OCI-LY3 (cell line): ENCODE data around the gene RSBN1.

Experiments
- H2AFZ ChIP-seq: fragments of 200-600, 300-600 bp; shearing (Covaris generic); 2 replicates; pipeline ENCODE4 v1.6.0; 2014; ENCODE audit warnings: antibody characterized with exemption, low read depth, low read length
- H3K27ac ChIP-seq: fragments of 200-600, 300-600 bp; sonication (generic); 2 replicates; pipeline ENCODE4 v1.5.1; 2014; ENCODE audit warnings: mild to moderate bottlenecking, low read length, moderate library complexity, mixed read lengths
- H3K27me3 ChIP-seq: fragments of 200-600, 300-600 bp; sonication (generic); 2 replicates; pipeline ENCODE4 v1.6.1; 2014; ENCODE audit warnings: low read depth, low read length, mixed read lengths
- H3K36me3 ChIP-seq: fragments of 200-600, 300-600 bp; sonication (generic); replicated peaks from 2 replicates; pipeline ENCODE3; 2014; ENCODE audit warnings: low read depth, low read length, mixed read lengths
- H3K4me1 ChIP-seq: fragments of 300-600, 200-600 bp; sonication (generic); 2 replicates; pipeline ENCODE4 v1.6.1; 2014; ENCODE audit warnings: low read length, mixed read lengths
- H3K4me2 ChIP-seq: fragments of 200-600, 300-600 bp; sonication (generic); 2 replicates; pipeline ENCODE4 v1.6.1; 2014; ENCODE audit warnings: low read length, mixed read lengths
- H3K4me3 ChIP-seq: fragments of 300-600, 200-600 bp; sonication (generic); 2 replicates; pipeline ENCODE4 v1.5.1; 2014; ENCODE audit warnings: antibody characterized with exemption, mild to moderate bottlenecking, low read length, moderate library complexity
- H3K79me2 ChIP-seq: fragments of 300-600, 200-600 bp; shearing (Covaris generic); 2 replicates; pipeline ENCODE4 v1.6.1; 2014; ENCODE audit warnings: mild to moderate bottlenecking, low read length, mixed read lengths
- H3K9ac ChIP-seq: fragments of 300-600, 200-600 bp; shearing (Covaris generic); 2 replicates; pipeline ENCODE4 v1.6.0; 2014; ENCODE audit warnings: mild to moderate bottlenecking, low read length, moderate library complexity
- H3K9me3 ChIP-seq: fragments of 200-600, 300-600 bp; shearing (Covaris generic); 2 replicates; pipeline ENCODE4 v1.6.1; 2014; ENCODE audit warnings: low read length, mixed read lengths; ENCODE audit not compliant: insufficient read depth
- H4K20me1 ChIP-seq: fragments of 200-600, 300-600 bp; sonication (generic); 2 replicates; pipeline ENCODE4 v1.6.1; 2016; ENCODE audit warnings: low read length, mixed read lengths; ENCODE audit not compliant: insufficient read depth
- CTCF ChIP-seq: fragments of 200-600, 300-600 bp; sonication (generic); IDR thresholded peaks from 2 replicates; pipeline ENCODE4 v1.5.1; 2014; ENCODE audit warnings: antibody characterized with exemption, low read length, low read depth
- EZH2phosphoT487 ChIP-seq: fragments of 200-600 bp; shearing (Covaris generic); IDR thresholded peaks from 2 replicates; pipeline ENCODE4 v1.6.1; 2018; ENCODE audit warnings: antibody characterized with exemption, mixed run types, low read depth

Gene RSBN1

DNA sequence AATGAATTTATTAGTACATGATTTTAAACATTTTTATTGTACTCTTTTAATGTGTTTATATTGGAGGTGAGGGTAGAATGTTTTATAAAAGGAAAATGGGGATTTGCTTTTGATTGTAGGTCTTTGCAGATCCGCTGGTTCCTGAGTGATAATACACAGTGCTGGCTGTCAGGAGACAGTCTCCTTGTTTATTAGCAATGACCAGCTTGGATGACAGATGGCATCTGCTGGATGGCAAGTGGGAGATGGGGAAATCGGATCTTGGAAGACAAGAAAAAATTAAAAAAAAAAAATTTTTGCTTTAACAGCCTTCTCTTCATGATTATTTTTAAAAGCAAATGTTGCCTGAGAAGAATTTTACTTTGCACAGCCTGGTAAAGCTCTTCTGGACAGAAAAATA, 48.6 kb downstream of the RSBN1 start:
- H3K4me1 ChIP-seq: peaks cover 7% of the 10 kb centered on the region; the same call in 1 of the 2 replicates
- no peak for TF ChIP-seq CTCF
- TF ChIP-seq EZH2phosphoT487: no peak
- H3K9me3 ChIP-seq: no peaks in the 10 kb centered on the region
- H3K27ac ChIP-seq: no peak overlapping the region
- H4K20me1 ChIP-seq: no peaks in the 10 kb centered on the region
- H3K36me3 ChIP-seq: peaks cover 19% of the 10 kb centered on the region
- H3K79me2 ChIP-seq: peaks cover 4% of the 10 kb centered on the region
- H3K4me2 ChIP-seq: no peak overlapping the region
- no peaks in the 10 kb centered on the region for H3K27me3 ChIP-seq
- no peak overlapping the region for H3K9ac ChIP-seq
- H2AFZ ChIP-seq: no peak overlapping the region
- H3K4me3 ChIP-seq: no peak overlapping the region

DNA sequence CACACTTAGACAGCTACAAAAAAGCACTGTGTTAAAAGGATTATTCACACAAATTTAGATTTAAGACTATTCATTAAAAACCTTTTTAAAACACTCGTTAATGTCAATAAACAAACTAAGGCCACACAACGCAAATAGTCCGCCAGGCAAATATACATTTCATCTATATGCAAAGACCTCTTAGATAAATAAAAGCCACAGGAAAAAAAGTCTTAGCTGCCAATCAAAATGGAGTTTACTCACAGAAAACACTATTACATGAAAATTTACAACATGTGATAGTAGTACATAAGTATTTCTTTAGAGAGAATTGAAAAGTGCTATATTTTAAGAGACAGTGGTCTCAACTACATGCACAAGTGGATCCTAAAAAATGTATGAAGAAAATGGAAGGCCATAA, 50.3 kb downstream of the RSBN1 start:
- Histone ChIP-seq H3K9me3 (no peaks in the 10 kb centered on the region), H3K9ac (no peak overlapping the region), H4K20me1 (no peaks in the 10 kb centered on the region), H3K79me2 (peaks cover 19% of the 10 kb centered on the region), H3K4me1 (peaks cover 12% of the 10 kb centered on the region; the same call in 1 of the 2 replicates), H3K27ac (no peak overlapping the region), H3K4me2 (no peak overlapping the region), H2AFZ (no peak overlapping the region), H3K27me3 (no peaks in the 10 kb centered on the region), H3K36me3 (peaks cover 10% of the 10 kb centered on the region), H3K4me3 (no peak overlapping the region)
- TF ChIP-seq EZH2phosphoT487: no peak

DNA sequence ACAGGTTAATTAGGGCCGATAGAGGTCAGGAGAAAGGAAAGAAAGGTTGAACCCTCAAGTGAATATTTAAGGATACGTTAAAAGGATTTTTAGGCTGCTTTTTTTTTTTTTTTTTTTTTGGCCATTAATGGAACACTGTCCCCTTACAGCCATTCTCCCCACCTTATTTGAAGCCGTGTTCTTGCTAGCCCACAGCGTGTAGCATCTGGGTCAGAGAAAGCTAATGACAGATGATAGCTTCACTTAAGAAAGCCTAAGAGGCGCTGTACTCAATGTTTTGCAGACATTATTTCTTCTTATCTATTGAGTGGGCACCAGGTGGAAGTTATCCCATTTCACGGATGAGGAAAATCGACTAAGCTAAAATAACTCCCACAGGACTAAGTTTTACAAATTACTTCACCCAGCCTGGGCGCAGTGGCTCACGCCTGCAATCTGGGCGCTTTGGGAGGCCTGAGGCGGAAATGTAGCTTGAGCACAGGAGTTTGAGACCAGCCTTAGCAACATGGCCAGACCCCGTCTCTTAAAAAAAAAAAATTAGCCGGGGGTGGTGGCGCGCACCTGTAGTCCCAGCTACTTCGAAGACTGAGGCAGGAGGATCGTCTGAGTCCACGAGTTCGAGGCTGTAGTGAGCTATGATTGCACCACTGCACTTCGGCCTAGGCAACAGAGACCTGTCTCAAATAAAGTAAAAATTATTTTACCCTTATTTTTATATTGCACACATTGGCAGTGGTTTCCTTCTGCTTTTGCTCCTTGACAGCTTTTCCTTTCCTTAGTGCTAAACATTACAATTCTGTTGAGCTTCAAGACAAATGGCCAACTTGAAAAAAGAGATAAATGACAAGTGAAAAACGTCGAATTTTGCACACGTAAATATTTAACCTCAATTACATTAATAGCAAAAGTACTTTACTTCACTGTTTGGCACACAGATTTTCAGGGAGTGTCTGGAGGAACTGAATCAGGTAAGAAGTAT, 51.9 kb downstream of the RSBN1 start:
- Histone ChIP-seq H3K36me3 (peaks cover 4% of the 10 kb centered on the region), H4K20me1 (no peaks in the 10 kb centered on the region), H3K9ac (peak overlapping the region; percentile 98), H3K27ac (peak overlapping the region; percentile 92), H3K4me2 (peak overlapping the region; percentile 92), H2AFZ (no peak overlapping the region), H3K27me3 (no peaks in the 10 kb centered on the region), H3K79me2 (peaks cover 19% of the 10 kb centered on the region), H3K9me3 (no peaks in the 10 kb centered on the region), H3K4me3 (peak overlapping the region; percentile 90), H3K4me1 (peaks cover 12% of the 10 kb centered on the region; the same call in 1 of the 2 replicates)
- no peak; the same call in 1 of the 2 replicates for TF ChIP-seq CTCF
- TF ChIP-seq EZH2phosphoT487: no peak

DNA sequence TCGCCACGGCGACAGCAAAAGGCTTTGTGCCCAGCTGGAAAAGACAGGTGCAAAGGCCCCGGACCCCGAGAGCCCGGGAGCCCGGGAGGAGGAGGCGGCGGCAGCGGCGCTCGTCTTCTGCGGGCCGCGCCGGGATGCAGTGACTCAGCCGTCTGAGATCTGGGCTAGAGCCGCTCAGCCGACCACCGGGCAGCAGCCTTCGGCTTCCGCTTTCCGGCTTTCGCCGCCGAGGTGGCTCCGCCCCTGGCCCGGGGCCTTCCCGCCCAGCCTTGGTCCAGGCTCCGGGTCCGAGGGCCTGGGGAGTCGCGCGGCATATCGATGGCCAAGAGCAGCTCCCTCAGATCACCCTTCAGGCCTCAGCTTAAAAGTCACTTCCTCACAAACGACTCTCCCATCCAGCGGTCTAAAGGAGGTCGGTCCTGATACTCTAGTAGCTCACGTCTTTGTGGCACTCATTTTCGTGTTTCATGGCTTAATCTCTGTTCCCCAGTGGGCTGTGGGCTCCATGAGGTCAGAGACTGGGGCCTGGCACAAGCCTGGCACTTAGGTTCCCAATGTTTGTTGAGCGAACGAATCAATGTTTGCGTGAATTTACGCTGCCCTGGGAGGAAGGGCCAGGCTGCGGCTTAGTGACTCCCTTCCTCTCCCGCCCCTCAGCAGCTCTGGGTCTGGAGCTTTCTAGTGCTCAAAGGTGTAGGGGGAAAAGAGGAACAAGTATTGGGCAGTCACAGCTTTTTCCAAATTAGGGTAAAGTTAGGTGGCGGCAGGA, 52.8 kb downstream of the RSBN1 start, which contains the start of gene PHTF1:
PHTF1 (minus strand) TSS at position 154 of the 769 bp plus-strand sequence. CDS start 783 bp downstream, outside the sequence.
- peak within 1 kb of the TSS; percentile 98 for H3K9ac ChIP-seq
- H3K4me1 ChIP-seq: peaks cover 12% of the 10 kb centered on the region; the same call in 1 of the 2 replicates
- TF ChIP-seq CTCF: no peak
- TF ChIP-seq EZH2phosphoT487: no peak
- H3K27ac ChIP-seq: peak within 1 kb of the TSS; percentile 92
- H2AFZ ChIP-seq: peak within 1 kb of the TSS; percentile 99
- no peaks in the 10 kb centered on the region for H3K9me3 ChIP-seq
- H3K27me3 ChIP-seq: no peaks in the 10 kb centered on the region
- H3K79me2 ChIP-seq: peaks cover 19% of the 10 kb centered on the region
- H3K4me3 ChIP-seq: peak within 1 kb of the TSS; percentile 90
- H3K36me3 ChIP-seq: peaks cover under 1% of the 10 kb centered on the region
- H3K4me2 ChIP-seq: peak within 1 kb of the TSS; percentile 92
- no peaks in the 10 kb centered on the region for H4K20me1 ChIP-seq
